Measurements from ENCODE around the gene GORASP2.

DNA sequence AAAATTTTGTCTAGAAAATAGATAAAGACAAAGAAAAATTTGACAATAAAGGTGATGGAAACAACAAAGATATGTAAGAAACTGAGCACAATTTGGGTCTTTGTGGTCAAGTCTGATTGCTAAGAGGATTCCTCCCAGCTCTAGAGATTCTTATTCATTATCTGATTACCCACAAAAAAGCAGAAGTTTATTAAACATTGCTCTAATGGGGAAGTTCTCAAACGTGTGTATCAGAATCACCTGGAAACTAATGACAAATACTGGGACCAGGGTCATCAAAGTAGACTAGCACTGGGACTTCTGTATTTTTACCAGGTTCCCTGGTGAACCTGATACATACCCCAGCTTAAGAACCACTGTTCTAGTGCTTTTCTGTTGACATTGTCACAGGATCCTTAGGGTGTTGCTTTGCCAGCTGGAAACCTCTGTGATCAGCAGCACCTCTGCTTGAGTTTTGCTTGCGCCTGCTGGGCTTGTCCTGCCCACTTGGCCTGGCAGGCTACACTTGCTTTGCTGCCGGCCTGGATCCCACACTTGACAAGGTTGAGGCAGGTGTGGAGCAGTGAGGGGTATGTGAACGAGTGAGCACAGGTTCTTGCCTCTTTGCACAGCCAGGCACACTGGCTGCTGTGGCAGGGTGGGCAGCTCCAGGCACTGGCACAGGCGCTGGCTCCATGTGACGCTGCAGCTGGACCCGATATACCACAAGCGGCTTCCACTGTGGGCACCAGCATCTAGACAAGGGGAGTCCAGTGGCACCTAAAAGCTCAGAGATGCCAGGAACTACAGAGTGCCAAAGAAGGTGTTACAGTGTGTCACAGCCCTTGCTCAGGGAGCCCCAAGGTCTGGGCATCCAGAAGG lies 6.2 kb upstream of the GORASP2 start:
- TF ChIP-seq CTCF (conservative IDR thresholded peaks at IDR 0.05; ENCODE audit: low read depth in 2 of 2) = no peak
- TF ChIP-seq EZH2 (IDR thresholded peaks at IDR 0.05; ENCODE audit: low read depth, unreplicated experiment) = no peak
- no peak for TF ChIP-seq POLR2AphosphoS5 (IDR thresholded peaks at IDR 0.05; ENCODE audit: low read depth)
- no peak for TF ChIP-seq EZH2phosphoT487 (IDR thresholded peaks at IDR 0.05; ENCODE audit: unreplicated experiment)
- TF ChIP-seq, protein P1, sequence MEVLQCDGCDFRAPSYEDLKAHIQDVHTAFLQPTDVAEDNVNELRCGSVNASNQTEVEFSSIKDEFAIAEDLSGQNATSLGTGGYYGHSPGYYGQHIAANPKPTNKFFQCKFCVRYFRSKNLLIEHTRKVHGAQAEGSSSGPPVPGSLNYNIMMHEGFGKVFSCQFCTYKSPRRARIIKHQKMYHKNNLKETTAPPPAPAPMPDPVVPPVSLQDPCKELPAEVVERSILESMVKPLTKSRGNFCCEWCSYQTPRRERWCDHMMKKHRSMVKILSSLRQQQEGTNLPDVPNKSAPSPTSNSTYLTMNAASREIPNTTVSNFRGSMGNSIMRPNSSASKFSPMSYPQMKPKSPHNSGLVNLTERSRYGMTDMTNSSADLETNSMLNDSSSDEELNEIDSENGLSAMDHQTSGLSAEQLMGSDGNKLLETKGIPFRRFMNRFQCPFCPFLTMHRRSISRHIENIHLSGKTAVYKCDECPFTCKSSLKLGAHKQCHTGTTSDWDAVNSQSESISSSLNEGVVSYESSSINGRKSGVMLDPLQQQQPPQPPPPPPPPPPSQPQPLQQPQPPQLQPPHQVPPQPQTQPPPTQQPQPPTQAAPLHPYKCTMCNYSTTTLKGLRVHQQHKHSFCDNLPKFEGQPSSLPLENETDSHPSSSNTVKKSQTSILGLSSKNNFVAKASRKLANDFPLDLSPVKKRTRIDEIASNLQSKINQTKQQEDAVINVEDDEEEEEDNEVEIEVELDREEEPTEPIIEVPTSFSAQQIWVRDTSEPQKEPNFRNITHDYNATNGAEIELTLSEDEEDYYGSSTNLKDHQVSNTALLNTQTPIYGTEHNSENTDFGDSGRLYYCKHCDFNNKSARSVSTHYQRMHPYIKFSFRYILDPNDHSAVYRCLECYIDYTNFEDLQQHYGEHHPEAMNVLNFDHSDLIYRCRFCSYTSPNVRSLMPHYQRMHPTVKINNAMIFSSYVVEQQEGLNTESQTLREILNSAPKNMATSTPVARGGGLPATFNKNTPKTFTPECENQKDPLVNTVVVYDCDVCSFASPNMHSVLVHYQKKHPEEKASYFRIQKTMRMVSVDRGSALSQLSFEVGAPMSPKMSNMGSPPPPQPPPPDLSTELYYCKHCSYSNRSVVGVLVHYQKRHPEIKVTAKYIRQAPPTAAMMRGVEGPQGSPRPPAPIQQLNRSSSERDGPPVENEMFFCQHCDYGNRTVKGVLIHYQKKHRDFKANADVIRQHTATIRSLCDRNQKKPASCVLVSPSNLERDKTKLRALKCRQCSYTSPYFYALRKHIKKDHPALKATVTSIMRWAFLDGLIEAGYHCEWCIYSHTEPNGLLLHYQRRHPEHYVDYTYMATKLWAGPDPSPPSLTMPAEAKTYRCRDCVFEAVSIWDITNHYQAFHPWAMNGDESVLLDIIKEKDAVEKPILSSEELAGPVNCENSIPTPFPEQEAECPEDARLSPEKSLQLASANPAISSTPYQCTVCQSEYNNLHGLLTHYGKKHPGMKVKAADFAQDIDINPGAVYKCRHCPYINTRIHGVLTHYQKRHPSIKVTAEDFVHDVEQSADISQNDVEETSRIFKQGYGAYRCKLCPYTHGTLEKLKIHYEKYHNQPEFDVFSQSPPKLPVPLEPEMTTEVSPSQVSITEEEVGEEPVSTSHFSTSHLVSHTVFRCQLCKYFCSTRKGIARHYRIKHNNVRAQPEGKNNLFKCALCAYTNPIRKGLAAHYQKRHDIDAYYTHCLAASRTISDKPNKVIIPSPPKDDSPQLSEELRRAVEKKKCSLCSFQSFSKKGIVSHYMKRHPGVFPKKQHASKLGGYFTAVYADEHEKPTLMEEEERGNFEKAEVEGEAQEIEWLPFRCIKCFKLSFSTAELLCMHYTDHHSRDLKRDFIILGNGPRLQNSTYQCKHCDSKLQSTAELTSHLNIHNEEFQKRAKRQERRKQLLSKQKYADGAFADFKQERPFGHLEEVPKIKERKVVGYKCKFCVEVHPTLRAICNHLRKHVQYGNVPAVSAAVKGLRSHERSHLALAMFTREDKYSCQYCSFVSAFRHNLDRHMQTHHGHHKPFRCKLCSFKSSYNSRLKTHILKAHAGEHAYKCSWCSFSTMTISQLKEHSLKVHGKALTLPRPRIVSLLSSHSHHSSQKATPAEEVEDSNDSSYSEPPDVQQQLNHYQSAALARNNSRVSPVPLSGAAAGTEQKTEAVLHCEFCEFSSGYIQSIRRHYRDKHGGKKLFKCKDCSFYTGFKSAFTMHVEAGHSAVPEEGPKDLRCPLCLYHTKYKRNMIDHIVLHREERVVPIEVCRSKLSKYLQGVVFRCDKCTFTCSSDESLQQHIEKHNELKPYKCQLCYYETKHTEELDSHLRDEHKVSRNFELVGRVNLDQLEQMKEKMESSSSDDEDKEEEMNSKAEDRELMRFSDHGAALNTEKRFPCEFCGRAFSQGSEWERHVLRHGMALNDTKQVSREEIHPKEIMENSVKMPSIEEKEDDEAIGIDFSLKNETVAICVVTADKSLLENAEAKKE (CRISPR knock-in tag; IDR thresholded peaks at IDR 0.05) = no peak
- TF ChIP-seq JUNB (IDR thresholded peaks at IDR 0.05; ENCODE audit: unreplicated experiment) = no peak
- no peak for TF ChIP-seq CREB1 (CRISPR knock-in tag; IDR thresholded peaks at IDR 0.05; ENCODE audit: low read depth)
- no peak for TF ChIP-seq REST (IDR thresholded peaks at IDR 0.05; ENCODE audit: unreplicated experiment)
- TF ChIP-seq ZNF114 (CRISPR knock-in tag; IDR thresholded peaks at IDR 0.05) = no peak
- TF ChIP-seq ZNF331 (CRISPR knock-in tag; IDR thresholded peaks at IDR 0.05; ENCODE audit: low read depth) = no peak
